HG03280 (cell line): Measurements from ENCODE around the gene GRM7.

Experiments
- ATAC-seq: cut with Tn5 transposase; IDR thresholded peaks from one replicate; pipeline ENCODE4 v1.9.1; 2021; ENCODE audit warnings: mild to moderate bottlenecking, moderate library complexity; ENCODE audit not compliant: unreplicated experiment

Gene GRM7

GRCh38 chr3:7630925-7631324 lies 770.0 kb downstream of the GRM7 start:
- no peak for ATAC-seq

- no peak for ATAC-seq
Observed at GRCh38 chr3:7632305-7632704, 771.4 kb downstream of the GRM7 start.

GRCh38 chr3:7637694-7638093 lies 776.8 kb downstream of the GRM7 start:
- ATAC-seq = no peak

- no peak for ATAC-seq
Observed at GRCh38 chr3:7638103-7638502, 777.2 kb downstream of the GRM7 start.

- no peak for ATAC-seq
Observed at GRCh38 chr3:7640787-7641186, 779.9 kb downstream of the GRM7 start.

GRCh38 chr3:7646851-7647250 lies 785.9 kb downstream of the GRM7 start:
- no peak for ATAC-seq

GRCh38 chr3:7650466-7650865 lies 789.6 kb downstream of the GRM7 start:
- no peak for ATAC-seq

- ATAC-seq = no peak
Observed at GRCh38 chr3:7651274-7651673, 790.4 kb downstream of the GRM7 start.

- no peak for ATAC-seq
Observed at GRCh38 chr3:7657214-7658112, 796.5 kb downstream of the GRM7 start.

- no peak for ATAC-seq
Observed at GRCh38 chr3:7658294-7658693, 797.4 kb downstream of the GRM7 start.

GRCh38 chr3:7659079-7659478 lies 798.2 kb downstream of the GRM7 start:
- no peak for ATAC-seq

GRCh38 chr3:7663771-7664170 lies 802.9 kb downstream of the GRM7 start:
- ATAC-seq = no peak

- no peak for ATAC-seq
Observed at GRCh38 chr3:7667774-7668173, 806.9 kb downstream of the GRM7 start.

GRCh38 chr3:7669641-7670040 lies 808.7 kb downstream of the GRM7 start:
- ATAC-seq = no peak

GRCh38 chr3:7678521-7678920 lies 817.6 kb downstream of the GRM7 start:
- ATAC-seq = no peak

GRCh38 chr3:7682822-7683229 lies 821.9 kb downstream of the GRM7 start:
- ATAC-seq = no peak

GRCh38 chr3:7683426-7683825 lies 822.5 kb downstream of the GRM7 start:
- no peak for ATAC-seq

- no peak for ATAC-seq
Observed at GRCh38 chr3:7684182-7684715, 823.3 kb downstream of the GRM7 start.

- ATAC-seq = no peak
Observed at GRCh38 chr3:7687428-7688147, 826.7 kb downstream of the GRM7 start.

- ATAC-seq = no peak
Observed at GRCh38 chr3:7692866-7693265, 832.0 kb downstream of the GRM7 start.

GRCh38 chr3:7693976-7694375 lies 833.1 kb downstream of the GRM7 start:
- no peak for ATAC-seq

- no peak for ATAC-seq
Observed at GRCh38 chr3:7695049-7695448, 834.1 kb downstream of the GRM7 start.
